Smooth muscle cell of the brain vasculature (primary cell): ENCODE results near the gene TPST2.
A peak's percentile ranks its signal among the peaks of the same experiment; 100 is the strongest.

ENCODE experiments used
- DNase-seq: peaks from one replicate; pipeline ENCODE4 v3.0.0-alpha.2; 2012; ENCODE audit warnings: low read depth, low spot score

The TPST2 gene

GRCh38 chr22:26555478-26555877 is 34.5 kb downstream of the TPST2 start:
- no peak for DNase-seq

GRCh38 chr22:26554956-26555355 is 35.0 kb downstream of the TPST2 start:
- DNase-seq, result no peak

- peak; percentile 18 for DNase-seq
These were observed 36.7 kb downstream of the TPST2 start for GRCh38 chr22:26553056-26553752.

- no peak for DNase-seq
These were observed 37.5 kb downstream of the TPST2 start for GRCh38 chr22:26552466-26552865.

GRCh38 chr22:26551568-26551967 is 38.4 kb downstream of the TPST2 start:
- DNase-seq, result no peak

GRCh38 chr22:26550498-26551033 is 39.4 kb downstream of the TPST2 start:
- DNase-seq, result peak; percentile 67

GRCh38 chr22:26549902-26550497 is 39.9 kb downstream of the TPST2 start:
- no peak for DNase-seq

- no peak for DNase-seq
These were observed 40.9 kb downstream of the TPST2 start for GRCh38 chr22:26548984-26549383.

GRCh38 chr22:26548303-26548702 is 41.6 kb downstream of the TPST2 start:
- no peak for DNase-seq

- DNase-seq, result no peak
These were observed 42.1 kb downstream of the TPST2 start for GRCh38 chr22:26547837-26548236.

- DNase-seq, result no peak
These were observed 42.5 kb downstream of the TPST2 start for GRCh38 chr22:26547426-26547825.

GRCh38 chr22:26546282-26546681 is 43.6 kb downstream of the TPST2 start:
- no peak for DNase-seq

GRCh38 chr22:26545827-26546226 is 44.1 kb downstream of the TPST2 start:
- no peak for DNase-seq

- no peak for DNase-seq
These were observed 44.5 kb downstream of the TPST2 start for GRCh38 chr22:26545385-26545784.

- DNase-seq, result no peak
These were observed 45.4 kb downstream of the TPST2 start for GRCh38 chr22:26544489-26544888.

- DNase-seq, result no peak
These were observed 47.1 kb downstream of the TPST2 start for GRCh38 chr22:26542831-26543230.

GRCh38 chr22:26541167-26541819 is 48.6 kb downstream of the TPST2 start:
- DNase-seq, result no peak

- no peak for DNase-seq
These were observed 49.8 kb downstream of the TPST2 start for GRCh38 chr22:26540119-26540518.

- DNase-seq, result no peak
These were observed 53.2 kb downstream of the TPST2 start for GRCh38 chr22:26536762-26537134.

- DNase-seq, result no peak
These were observed 53.7 kb downstream of the TPST2 start for GRCh38 chr22:26536056-26536761.

- DNase-seq, result no peak
These were observed 54.4 kb downstream of the TPST2 start for GRCh38 chr22:26535603-26535908.

- DNase-seq, result no peak
These were observed 54.9 kb downstream of the TPST2 start for GRCh38 chr22:26534874-26535602.
